ENCODE data around the gene EMID1.

Gene EMID1

GRCh38 chr22:29219881-29220670 is 14.4 kb downstream of the EMID1 start:
- POLR2A ChIA-PET = interaction anchor here (1.1 to 1.2 kb wide), 2 partner anchors 14 to 46 kb away, joined by 3 to 7 read pairs; partner anchors contain the start of gene EMID1
- DNase-seq (ENCODE audit: extremely low spot score) = no peak
- CTCF ChIA-PET = no interaction called here
- no peak for TF ChIP-seq L3MBTL2 (conservative IDR thresholded peaks at IDR 0.05)
- TF ChIP-seq SUZ12 (IDR thresholded peaks at IDR 0.05) = no peak
- TF ChIP-seq HDGF (IDR thresholded peaks at IDR 0.05; ENCODE audit: borderline replicate concordance) = no peak
- no peak for TF ChIP-seq CTBP1 (IDR thresholded peaks at IDR 0.05; ENCODE audit: borderline replicate concordance)
- no peak for TF ChIP-seq PKNOX1 (IDR thresholded peaks at IDR 0.05)
- no peak for TF ChIP-seq ZNF384 (IDR thresholded peaks at IDR 0.05)
- no peak for TF ChIP-seq SP1 (IDR thresholded peaks at IDR 0.05)
- no peak for TF ChIP-seq FOXA1 (IDR thresholded peaks at IDR 0.05)
- no peak for TF ChIP-seq FOXM1 (IDR thresholded peaks at IDR 0.05; ENCODE audit: borderline replicate concordance)
- no peak for TF ChIP-seq NFRKB (IDR thresholded peaks at IDR 0.05)
- no peak for TF ChIP-seq FOXK2 (IDR thresholded peaks at IDR 0.05)
- TF ChIP-seq LEF1 (IDR thresholded peaks at IDR 0.05; ENCODE audit: borderline replicate concordance) = no peak
- no peak for TF ChIP-seq TARDBP (IDR thresholded peaks at IDR 0.05)
- TF ChIP-seq BHLHE40 (IDR thresholded peaks at IDR 0.05; ENCODE audit: borderline replicate concordance) = no peak
- no peak for TF ChIP-seq ARNT (IDR thresholded peaks at IDR 0.05)
- TF ChIP-seq ELF4 (IDR thresholded peaks at IDR 0.05) = no peak

GRCh38 chr22:29224121-29224858 is 18.6 kb downstream of the EMID1 start:
- ChIA-PET POLR2A (no interaction called here), CTCF (no interaction called here)
- no peak for DNase-seq (ENCODE audit: extremely low spot score)
- TF ChIP-seq ZNF384 (IDR thresholded peaks at IDR 0.05) = no peak
- TF ChIP-seq FOXM1 (IDR thresholded peaks at IDR 0.05; ENCODE audit: borderline replicate concordance) = no peak
- TF ChIP-seq SP1 (IDR thresholded peaks at IDR 0.05) = no peak
- TF ChIP-seq BHLHE40 (IDR thresholded peaks at IDR 0.05; ENCODE audit: borderline replicate concordance) = no peak
- TF ChIP-seq SUZ12 (IDR thresholded peaks at IDR 0.05) = no peak
- TF ChIP-seq NFRKB (IDR thresholded peaks at IDR 0.05) = no peak
- TF ChIP-seq L3MBTL2 (conservative IDR thresholded peaks at IDR 0.05) = no peak
- no peak for TF ChIP-seq ARNT (IDR thresholded peaks at IDR 0.05)
- no peak for TF ChIP-seq LEF1 (IDR thresholded peaks at IDR 0.05; ENCODE audit: borderline replicate concordance)
- no peak for TF ChIP-seq FOXK2 (IDR thresholded peaks at IDR 0.05)
- no peak for TF ChIP-seq ELF4 (IDR thresholded peaks at IDR 0.05)

GRCh38 chr22:29224859-29225410 is 19.2 kb downstream of the EMID1 start:
- ChIA-PET POLR2A (no interaction called here), CTCF (no interaction called here)
- no peak for TF ChIP-seq L3MBTL2 (conservative IDR thresholded peaks at IDR 0.05)
- no peak for TF ChIP-seq FOXM1 (IDR thresholded peaks at IDR 0.05; ENCODE audit: borderline replicate concordance)
- no peak for TF ChIP-seq FOXA1 (IDR thresholded peaks at IDR 0.05)
- no peak for TF ChIP-seq ARNT (IDR thresholded peaks at IDR 0.05)
- TF ChIP-seq SUZ12 (IDR thresholded peaks at IDR 0.05) = no peak
- TF ChIP-seq NFRKB (IDR thresholded peaks at IDR 0.05) = no peak
- no peak for TF ChIP-seq PKNOX1 (IDR thresholded peaks at IDR 0.05)
- TF ChIP-seq TARDBP (IDR thresholded peaks at IDR 0.05) = no peak
- TF ChIP-seq ELF4 (IDR thresholded peaks at IDR 0.05) = no peak
- TF ChIP-seq BHLHE40 (IDR thresholded peaks at IDR 0.05; ENCODE audit: borderline replicate concordance) = no peak
- no peak for TF ChIP-seq SP1 (IDR thresholded peaks at IDR 0.05)
- no peak for TF ChIP-seq CTBP1 (IDR thresholded peaks at IDR 0.05; ENCODE audit: borderline replicate concordance)
- TF ChIP-seq LEF1 (IDR thresholded peaks at IDR 0.05; ENCODE audit: borderline replicate concordance) = no peak
- no peak for TF ChIP-seq ZNF384 (IDR thresholded peaks at IDR 0.05)
- no peak for DNase-seq (ENCODE audit: extremely low spot score)

DNA sequence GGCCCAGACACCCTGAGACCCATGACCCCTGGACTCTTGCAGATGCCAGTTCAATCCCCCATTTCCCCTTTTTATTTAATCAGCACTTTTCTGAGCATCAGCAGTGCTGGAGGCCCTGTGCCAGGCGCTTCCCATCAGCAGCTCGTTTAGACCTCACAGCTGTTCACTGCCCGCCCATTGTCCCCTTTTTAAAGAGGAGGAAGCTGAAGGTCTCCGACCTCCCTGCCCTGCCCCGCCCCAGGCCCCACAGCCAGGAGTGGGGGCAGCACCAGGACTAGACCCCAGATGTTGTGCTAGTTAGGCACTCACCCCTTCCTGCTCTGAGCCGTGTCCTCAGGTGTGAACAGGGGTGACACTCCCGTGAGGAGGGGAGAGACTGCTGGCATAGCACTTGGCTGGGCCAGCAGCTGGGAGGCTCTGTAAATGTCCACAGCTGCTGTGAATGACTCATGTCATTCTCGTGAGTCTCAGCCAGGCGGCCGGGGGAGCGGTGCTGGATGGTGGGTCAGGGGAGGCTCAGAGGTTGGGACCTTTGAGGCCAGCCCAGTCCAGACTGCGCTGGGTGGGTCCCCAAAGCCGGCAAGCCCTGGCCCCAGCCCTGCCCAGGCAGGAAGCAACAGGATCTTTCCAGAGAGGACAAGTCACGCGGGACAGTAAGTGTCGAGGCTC is 19.9 kb downstream of the EMID1 start:
- CTCF ChIA-PET = no interaction called here
- POLR2A ChIA-PET = interaction anchor here (1.3 kb wide), 1 partner anchor 425 kb away, joined by 3 read pairs; the partner anchor contains the start of gene XBP1
- TF ChIP-seq ZNF384 (IDR thresholded peaks at IDR 0.05) (no peak), CTBP1 (IDR thresholded peaks at IDR 0.05; ENCODE audit: borderline replicate concordance) (no peak), FOXA1 (IDR thresholded peaks at IDR 0.05) (no peak), TARDBP (IDR thresholded peaks at IDR 0.05) (no peak), ELF4 (IDR thresholded peaks at IDR 0.05) (no peak), SP1 (IDR thresholded peaks at IDR 0.05) (no peak), FOXM1 (IDR thresholded peaks at IDR 0.05; ENCODE audit: borderline replicate concordance) (no peak), L3MBTL2 (conservative IDR thresholded peaks at IDR 0.05) (no peak), PKNOX1 (IDR thresholded peaks at IDR 0.05) (no peak), ARNT (IDR thresholded peaks at IDR 0.05) (no peak), BHLHE40 (IDR thresholded peaks at IDR 0.05; ENCODE audit: borderline replicate concordance) (no peak)
- DNase-seq (ENCODE audit: extremely low spot score) = no peak

All from HEK293T (cell line).